WTC11 (cell line): ENCODE results near the gene HMCN1.

ENCODE experiments used
- ATF1 ChIP-seq: sonication (generic); formaldehyde crosslinking; IDR thresholded peaks from 2 replicates; pipeline ENCODE4 v1.8.1; 2023; ENCODE audit warnings: mild to moderate bottlenecking, moderate library complexity, missing genetic modification reagents
- CREB1 ChIP-seq: sonication (generic); formaldehyde crosslinking; IDR thresholded peaks from 2 replicates; pipeline ENCODE4 v1.8.0; 2023; ENCODE audit warnings: mild to moderate bottlenecking, missing genetic modification reagents
- CTCF ChIP-seq: fragments of 200-600 bp; IDR thresholded peaks from 2 replicates; pipeline ENCODE4 v1.8.0; 2022; ENCODE audit warnings: antibody characterized with exemption
- ETV6 ChIP-seq: sonication (generic); formaldehyde crosslinking; IDR thresholded peaks from 2 replicates; pipeline ENCODE4 v1.8.1; 2022; ENCODE audit warnings: mild to moderate bottlenecking, missing genetic modification reagents
- MXD4 ChIP-seq: fragments of 250-450 bp; sonication (Bioruptor Pico); IDR thresholded peaks from 2 replicates; pipeline ENCODE4 v1.8.0; 2021; ENCODE audit warnings: mild to moderate bottlenecking, moderate library complexity, borderline replicate concordance
- NR2C2 ChIP-seq: sonication (generic); formaldehyde crosslinking; IDR thresholded peaks from 2 replicates; pipeline ENCODE4 v1.8.0; 2022; ENCODE audit warnings: mild to moderate bottlenecking, missing genetic modification reagents
- STAT6 ChIP-seq: sonication (generic); formaldehyde crosslinking; conservative IDR thresholded peaks from 2 replicates; pipeline ENCODE4 v1.8.1; 2023; ENCODE audit warnings: mild to moderate bottlenecking, low read depth, missing genetic modification reagents, moderate library complexity
- ZNF281 ChIP-seq: sonication (generic); formaldehyde crosslinking; IDR thresholded peaks from 2 replicates; pipeline ENCODE4 v1.8.0; 2023; ENCODE audit warnings: mild to moderate bottlenecking, missing genetic modification reagents
- ZNF416 ChIP-seq: fragments of 250-450 bp; sonication (Bioruptor Pico); IDR thresholded peaks from 2 replicates; pipeline ENCODE4 v1.9.0; 2021; ENCODE audit warnings: mild to moderate bottlenecking, inconsistent platforms
- ZNF532 ChIP-seq: fragments of 250-450 bp; sonication (Bioruptor Pico); IDR thresholded peaks from 2 replicates; pipeline ENCODE4 v1.9.0; 2021; ENCODE audit warnings: mild to moderate bottlenecking, borderline replicate concordance
- TF ChIP-seq, protein P1 (sequence below): sonication (generic); formaldehyde crosslinking; IDR thresholded peaks from 2 replicates; pipeline ENCODE4 v1.8.0; 2022; ENCODE audit warnings: mild to moderate bottlenecking, missing genetic modification reagents
- TF ChIP-seq, protein P2 (sequence below): sonication (generic); formaldehyde crosslinking; IDR thresholded peaks from 2 replicates; pipeline ENCODE4 v1.8.1; 2022; ENCODE audit warnings: low read depth, missing genetic modification reagents, borderline replicate concordance
- TF ChIP-seq, protein P3 (sequence below): sonication (generic); formaldehyde crosslinking; IDR thresholded peaks from 2 replicates; pipeline ENCODE4 v1.8.1; 2022; ENCODE audit warnings: low read depth, mild to moderate bottlenecking, moderate library complexity, missing genetic modification reagents, borderline replicate concordance

DNA sequence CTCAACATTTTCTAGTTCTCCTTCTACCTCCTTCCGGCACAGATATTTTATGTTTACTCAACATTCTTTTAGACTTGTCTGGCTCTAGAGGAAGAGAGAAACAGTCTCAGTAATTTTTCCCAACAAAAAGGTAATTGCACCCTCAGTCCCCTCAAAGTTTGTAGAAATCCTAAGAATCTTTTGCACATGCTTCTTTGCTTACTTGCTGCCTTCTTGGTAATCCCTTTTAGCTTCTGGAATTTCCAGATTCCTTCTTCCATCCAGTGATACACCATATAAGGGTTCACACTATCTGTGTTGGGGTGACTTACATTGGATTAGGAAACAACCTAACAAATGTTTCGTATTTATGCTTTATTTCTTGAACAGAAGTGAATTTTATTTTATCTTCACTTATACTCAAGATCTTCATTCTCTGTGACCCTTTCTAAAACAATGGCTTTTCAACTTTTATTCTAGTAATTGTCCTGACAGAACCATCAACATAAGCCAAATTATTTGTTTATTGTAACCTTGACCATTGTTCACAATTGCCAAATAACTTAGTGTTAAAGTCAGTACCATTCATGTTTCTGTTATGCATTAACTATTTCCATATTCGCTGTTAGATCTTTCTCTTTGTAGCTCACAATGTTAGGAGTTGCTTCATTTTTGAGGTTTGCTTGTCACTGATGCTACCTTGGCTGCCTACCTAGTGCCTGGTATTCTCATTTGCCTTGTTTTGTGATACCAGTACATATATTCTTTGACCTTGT, 238.1 kb downstream of the HMCN1 start:
- TF ChIP-seq, protein P1, sequence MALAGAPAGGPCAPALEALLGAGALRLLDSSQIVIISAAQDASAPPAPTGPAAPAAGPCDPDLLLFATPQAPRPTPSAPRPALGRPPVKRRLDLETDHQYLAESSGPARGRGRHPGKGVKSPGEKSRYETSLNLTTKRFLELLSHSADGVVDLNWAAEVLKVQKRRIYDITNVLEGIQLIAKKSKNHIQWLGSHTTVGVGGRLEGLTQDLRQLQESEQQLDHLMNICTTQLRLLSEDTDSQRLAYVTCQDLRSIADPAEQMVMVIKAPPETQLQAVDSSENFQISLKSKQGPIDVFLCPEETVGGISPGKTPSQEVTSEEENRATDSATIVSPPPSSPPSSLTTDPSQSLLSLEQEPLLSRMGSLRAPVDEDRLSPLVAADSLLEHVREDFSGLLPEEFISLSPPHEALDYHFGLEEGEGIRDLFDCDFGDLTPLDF (CRISPR knock-in tag): no peak
- no peak for TF ChIP-seq CTCF
- no peak for TF ChIP-seq ATF1 (CRISPR knock-in tag)
- TF ChIP-seq CREB1: no peak
- no peak for TF ChIP-seq MXD4 (CRISPR knock-in tag)
- TF ChIP-seq, protein P2, sequence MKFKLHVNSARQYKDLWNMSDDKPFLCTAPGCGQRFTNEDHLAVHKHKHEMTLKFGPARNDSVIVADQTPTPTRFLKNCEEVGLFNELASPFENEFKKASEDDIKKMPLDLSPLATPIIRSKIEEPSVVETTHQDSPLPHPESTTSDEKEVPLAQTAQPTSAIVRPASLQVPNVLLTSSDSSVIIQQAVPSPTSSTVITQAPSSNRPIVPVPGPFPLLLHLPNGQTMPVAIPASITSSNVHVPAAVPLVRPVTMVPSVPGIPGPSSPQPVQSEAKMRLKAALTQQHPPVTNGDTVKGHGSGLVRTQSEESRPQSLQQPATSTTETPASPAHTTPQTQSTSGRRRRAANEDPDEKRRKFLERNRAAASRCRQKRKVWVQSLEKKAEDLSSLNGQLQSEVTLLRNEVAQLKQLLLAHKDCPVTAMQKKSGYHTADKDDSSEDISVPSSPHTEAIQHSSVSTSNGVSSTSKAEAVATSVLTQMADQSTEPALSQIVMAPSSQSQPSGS: no peak
- no peak for TF ChIP-seq ZNF532 (CRISPR knock-in tag)
- no peak for TF ChIP-seq STAT6 (CRISPR knock-in tag)
- TF ChIP-seq ZNF281 (CRISPR knock-in tag): no peak
- no peak for TF ChIP-seq ZNF416 (CRISPR knock-in tag)
- TF ChIP-seq NR2C2 (CRISPR knock-in tag): no peak
- TF ChIP-seq, protein P3, sequence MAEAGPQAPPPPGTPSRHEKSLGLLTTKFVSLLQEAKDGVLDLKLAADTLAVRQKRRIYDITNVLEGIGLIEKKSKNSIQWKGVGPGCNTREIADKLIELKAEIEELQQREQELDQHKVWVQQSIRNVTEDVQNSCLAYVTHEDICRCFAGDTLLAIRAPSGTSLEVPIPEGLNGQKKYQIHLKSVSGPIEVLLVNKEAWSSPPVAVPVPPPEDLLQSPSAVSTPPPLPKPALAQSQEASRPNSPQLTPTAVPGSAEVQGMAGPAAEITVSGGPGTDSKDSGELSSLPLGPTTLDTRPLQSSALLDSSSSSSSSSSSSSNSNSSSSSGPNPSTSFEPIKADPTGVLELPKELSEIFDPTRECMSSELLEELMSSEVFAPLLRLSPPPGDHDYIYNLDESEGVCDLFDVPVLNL (CRISPR knock-in tag): no peak
- no peak for TF ChIP-seq ETV6
